GM18505 (cell line): ENCODE data around the gene ZNF814.
"Not testable (repeated sequence)": the region's sequence is repeated elsewhere in the genome, so short reads cannot be mapped to it uniquely, and the experiment has no call there.

Source experiments
- ATAC-seq: cut with Tn5 transposase; IDR thresholded peaks from one replicate; pipeline ENCODE4 v1.9.1; 2021; ENCODE audit not compliant: unreplicated experiment
- POLR2A ChIP-seq: IDR thresholded peaks from 4 replicates; pipeline ENCODE4 v1.6.1; 2011; ENCODE audit warnings: borderline replicate concordance; ENCODE audit not compliant: insufficient read depth, insufficient read length; ENCODE audit errors: extremely low read depth

Gene ZNF814

DNA sequence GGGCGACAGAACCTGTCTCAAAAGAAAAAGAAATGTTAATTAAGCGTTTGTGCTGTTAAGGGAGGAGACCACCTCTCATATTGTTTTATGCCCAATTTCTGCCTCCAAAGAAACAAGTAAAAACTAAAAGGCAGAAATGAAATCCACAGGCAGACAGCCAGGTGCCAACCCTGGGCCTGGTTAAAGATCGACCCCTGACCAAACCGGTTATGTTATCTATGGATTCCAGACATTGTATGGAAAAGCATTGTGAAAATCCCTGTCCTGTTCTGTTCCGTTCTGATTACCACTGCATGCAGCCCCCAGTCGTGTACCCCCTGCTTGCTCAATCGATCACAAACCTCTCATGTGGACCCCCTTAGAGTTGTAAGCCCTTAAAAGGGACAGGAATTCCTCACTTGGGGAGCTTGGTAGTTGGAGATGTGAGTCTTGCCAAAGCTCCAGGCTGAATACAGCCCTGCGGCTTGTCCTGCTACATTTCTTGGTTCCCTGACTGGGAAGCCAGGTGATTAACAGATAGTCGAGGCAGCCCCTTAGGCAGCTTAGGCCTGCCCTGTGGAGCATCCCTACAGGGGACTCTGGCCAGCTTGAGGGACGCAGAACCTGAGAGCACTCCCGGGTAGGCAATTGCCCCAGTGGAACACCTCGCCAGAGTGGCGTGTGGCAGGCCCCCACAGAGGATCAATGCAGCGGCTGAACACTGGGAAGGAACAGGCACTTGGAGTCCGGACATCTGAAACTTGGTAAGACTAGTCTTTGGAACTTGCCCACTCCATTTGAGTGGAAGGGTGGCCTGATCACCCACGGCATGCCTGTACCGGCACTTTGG is 73.4 kb downstream of the ZNF814 start:
- ATAC-seq = no peak
- TF ChIP-seq POLR2A = no peak

DNA sequence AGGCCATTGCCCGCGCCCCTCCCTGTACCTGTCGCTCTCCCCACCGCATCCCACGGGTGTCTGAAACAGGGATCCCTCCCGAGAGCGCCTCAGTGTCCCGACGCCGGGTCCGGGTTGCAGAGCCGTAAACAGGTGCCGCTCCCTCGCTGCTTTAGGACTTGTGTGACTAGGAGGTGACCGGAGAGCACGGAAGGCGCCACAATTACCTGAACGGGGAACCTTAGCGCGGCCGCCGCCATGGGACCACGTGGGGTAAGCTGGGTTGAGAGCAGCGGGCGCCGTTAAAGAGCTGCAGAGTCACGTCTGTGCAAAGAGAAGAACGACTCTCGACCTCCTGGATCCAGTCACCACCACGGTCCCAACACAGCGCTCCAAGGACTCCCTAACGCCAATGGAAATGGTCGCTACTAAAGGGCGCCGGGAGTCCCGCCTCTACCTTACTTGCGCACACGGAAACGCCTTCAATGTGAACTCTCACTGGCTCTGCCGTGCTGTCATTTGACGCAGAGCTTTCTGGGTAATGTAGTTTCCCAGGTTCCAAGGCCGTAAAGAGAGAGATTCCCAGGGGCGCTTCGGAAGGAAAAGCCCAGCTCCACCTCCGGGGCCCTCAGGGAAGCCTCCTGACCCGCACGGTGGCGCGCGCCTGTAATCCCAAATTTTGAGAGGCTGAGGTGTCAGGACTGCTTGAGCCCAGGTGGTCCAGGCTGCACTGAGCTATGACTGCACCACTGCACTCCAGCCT is 74.2 kb downstream of the ZNF814 start, which contains the start of gene ZNF552:
Gene ZNF552, minus strand, starts transcription at position 409 of the 742 bp plus-strand sequence. Its CDS starts 170 bp downstream, at position 239.
- ATAC-seq = peak; percentile 64
- peak; percentile 90 for TF ChIP-seq POLR2A

DNA sequence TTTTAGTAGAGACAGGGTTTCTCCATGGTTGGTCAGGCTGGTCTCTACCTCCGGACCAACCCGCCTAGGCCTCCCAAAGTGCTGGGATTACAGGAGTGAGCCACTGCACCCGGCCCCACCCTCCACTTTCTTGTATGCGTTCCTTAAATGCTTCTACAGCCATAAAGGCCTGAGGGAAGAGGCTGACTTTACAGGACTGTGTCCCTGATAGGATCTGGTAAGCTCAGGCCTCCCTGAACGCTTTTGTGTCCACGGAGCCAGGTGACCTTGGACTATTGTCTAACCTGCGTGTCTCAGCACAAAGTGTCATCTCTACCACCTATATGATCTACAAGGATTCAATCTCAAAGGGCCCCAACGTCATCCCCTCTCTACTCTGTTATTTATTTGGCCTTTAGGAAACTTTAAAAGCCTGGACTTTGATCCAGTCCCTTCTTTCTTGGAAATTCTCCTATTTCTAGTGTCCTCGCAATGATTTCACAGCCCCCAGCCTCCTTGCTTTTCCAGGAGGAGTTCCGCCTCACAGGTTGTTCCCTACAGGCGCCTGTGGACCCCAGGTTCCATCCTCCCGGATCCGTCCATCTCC is 74.8 kb downstream of the ZNF814 start:
- no peak for ATAC-seq
- no peak for TF ChIP-seq POLR2A

DNA sequence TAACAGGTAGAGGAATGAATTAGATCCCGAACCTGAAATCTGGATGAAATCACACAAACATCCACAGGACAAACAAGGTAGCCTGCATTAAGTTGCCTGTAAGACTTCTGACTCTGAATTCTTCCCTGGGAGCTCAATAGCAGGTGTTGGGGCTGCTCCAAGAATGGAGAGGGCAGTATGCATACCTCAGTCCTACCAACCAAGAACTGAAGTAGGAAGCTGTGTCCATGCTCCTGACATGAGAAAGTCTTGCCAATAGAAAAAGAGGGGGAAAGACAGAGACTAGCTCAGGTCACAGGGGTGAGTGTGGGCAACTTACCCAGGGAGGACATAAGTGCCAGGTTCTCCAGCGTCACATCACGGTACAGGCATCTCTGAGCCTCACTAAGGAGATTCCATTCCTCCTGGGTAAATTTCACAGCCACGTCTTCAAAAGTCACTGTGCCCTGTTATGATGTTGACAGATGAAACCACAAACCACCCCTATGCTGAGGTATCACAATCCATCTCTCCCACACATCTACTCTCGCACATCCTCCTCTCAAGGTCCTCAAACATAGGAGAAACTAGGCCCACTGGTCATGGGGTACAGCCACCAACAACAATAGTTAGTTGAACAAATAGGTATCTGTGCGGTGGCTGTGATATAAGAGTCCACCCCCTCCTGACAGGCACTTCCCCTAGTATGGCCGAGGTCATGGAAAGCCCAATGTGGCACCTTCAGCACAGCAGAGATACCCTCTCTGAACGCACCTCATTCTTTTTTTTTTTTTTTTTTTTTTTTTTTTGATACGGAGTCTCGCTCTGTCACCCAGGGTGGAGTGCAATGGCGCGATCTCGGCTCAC is 75.6 kb downstream of the ZNF814 start:
- not testable (repeated sequence) for ATAC-seq

DNA sequence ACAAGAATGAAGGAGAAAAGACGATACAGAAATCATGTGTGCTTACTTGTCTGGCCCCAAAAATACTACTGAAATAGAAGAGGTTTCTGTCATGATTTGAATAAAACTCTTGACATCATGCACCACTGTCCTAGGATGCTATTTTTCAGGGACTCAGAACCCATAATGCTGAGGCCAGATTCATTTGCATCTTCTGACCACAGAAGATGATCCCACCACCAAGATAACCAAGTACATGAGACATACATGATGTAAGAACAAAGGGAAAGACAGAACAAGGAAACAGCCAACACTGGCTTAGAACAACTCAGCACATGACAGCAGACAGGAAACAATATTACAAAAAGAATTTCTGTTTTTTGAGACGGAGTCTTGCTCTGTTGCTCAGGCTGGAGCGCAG is 76.6 kb downstream of the ZNF814 start:
- ATAC-seq = no peak
- no peak for TF ChIP-seq POLR2A

DNA sequence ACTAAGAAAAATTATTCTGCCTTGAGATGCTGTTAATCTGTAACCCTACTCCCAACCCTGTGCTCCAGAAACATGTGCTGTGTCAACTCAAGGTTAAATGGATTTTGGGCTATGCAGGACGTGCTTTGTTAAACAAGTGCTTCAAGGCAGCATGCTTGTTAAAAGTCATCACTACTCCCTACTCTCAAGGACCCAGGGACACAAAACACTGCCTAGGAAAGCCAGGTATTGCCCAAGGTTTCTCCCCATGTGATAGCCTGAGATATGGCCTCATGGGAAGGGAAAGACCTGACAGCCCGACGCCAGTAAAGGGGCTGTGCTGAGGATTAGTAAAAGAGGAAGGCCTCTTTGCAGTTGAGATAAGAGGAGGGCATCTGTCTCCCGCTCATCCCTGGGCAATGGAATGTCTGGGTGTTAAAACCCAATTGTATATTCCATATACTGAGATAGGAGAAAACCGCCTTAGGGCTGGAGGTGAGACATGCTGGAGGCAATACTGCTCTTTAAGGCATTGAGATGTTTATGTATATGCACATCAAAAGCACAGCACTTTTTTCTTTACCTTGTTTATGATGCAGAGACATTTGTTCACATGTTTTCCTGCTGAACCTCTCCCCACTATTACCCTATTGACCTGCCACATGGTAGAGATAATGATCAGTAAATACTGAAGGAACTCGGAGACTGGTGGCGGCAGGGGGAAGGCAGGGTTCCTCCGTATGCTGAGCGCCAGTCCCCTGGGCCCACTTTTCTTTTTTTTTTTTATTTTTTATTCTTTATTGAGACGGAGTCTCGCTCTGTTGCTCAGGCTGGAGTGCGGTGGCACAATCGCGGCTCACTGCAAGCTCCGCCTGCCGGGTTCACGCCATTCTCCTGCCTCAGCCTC is 78.2 kb downstream of the ZNF814 start:
- ATAC-seq = not testable (repeated sequence)

DNA sequence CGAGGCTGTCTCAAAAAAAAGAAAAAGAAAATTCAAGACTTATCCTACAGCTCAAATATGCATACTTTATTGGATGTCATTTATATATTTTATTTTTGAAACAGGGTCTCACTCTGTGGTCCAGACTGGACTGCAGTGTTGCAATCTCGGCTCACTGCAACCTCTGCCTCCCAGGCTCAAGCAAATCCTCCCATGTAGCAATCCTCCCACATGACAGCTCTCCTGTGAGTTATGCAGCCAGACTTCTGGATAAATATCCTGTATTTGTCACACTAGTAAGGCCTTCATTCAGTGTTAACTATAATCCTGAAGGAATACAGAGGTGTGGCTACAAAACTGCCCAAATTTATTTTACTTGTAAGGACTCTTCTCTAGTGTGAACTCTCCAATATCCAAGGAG is 81.3 kb downstream of the ZNF814 start:
- TF ChIP-seq POLR2A = no peak
- no peak for ATAC-seq

DNA sequence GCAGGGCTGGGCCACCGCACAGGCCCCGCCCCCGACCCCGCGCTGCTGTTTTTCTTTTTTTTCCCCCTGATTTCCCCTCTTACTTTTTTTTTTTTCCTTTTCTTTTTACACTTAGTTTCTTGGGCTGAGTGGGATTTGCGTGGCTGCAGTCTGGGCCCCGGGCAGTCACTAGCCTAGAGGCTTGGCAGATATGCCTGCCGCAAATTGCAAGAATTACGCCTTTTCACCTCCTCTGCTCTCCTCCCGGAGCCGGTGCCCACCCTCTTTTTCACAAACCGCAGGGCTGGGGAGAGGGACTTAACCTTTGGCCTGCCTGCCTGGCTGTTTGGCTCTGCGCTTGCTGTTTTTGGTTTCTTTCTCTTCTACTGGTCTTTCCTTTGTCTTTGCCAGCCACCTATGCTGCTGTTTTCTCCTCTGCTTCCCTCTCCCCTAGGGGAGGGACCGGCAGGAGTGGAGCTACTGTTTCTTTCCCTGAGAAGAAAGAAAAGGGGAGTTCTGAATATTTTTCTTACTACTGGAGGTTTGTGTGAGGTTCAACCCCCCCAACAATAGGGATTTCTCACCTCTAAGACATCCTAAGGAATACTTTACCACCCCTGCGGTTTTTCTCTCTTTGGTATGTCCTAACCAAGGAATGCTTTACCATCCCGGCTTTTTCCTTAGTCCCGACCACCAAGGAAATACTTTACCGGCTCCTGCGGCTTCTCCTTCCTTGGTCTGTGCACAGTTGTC is 85.1 kb downstream of the ZNF814 start:
- no peak for TF ChIP-seq POLR2A
- ATAC-seq = no peak

DNA sequence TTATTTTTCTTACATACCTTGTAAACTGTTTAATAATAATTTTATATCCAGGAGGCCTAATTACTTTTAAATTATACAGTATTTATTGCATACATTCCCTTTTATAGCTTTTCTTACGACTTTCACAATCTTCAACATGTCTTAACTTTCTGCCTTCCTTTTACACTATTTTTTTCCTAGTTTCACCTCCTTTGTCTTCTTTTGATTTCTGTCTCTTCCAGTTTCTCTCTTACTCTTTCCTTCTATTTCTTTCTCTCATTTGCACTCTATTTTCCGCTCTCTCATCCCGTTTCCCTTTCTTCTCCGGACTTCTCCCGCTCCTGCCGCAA is 85.6 kb downstream of the ZNF814 start:
- ATAC-seq = no peak
- TF ChIP-seq POLR2A = no peak

DNA sequence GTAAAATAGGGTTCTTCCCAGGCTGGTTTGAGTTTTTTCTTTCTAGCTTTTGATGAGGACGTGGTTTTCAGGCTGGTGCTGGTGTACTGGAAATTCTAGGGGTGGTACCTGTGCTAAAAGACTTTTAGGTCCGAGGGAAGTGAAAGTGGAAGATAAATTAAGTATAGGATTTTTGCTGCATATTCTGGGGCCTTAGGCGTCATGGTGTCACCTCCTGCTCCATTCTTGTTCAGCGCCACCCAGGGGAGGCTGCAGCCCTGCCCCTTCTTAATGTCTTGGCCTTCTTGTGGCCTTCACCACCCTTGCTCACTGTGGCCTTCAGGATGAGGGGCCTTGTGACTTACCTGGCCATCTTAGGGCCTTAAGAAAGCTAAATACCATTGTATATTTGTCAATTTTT is 86.6 kb downstream of the ZNF814 start:
- TF ChIP-seq POLR2A = no peak
- ATAC-seq = no peak

DNA sequence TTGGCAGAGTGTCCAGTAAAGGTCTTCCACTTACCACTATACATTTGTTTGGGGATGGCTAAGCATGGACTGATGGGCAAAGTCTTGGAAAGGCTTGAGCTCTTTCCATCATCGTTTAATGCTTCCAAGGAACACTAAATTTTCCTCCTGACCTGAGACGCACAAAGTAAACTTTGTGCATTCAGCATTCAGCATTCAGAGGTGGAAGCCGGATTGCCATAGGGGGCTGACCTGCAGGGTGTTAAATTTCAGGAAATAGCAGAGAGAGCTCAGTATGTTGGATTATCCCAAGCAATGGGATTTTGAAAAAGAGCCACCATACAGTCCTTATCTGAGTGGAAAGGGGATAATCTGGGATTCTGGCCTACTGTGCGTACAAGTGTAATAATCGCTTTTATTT is 88.1 kb downstream of the ZNF814 start:
- ATAC-seq = no peak
- no peak for TF ChIP-seq POLR2A
